ENCODE results near the gene MAP2K2.

DNA sequence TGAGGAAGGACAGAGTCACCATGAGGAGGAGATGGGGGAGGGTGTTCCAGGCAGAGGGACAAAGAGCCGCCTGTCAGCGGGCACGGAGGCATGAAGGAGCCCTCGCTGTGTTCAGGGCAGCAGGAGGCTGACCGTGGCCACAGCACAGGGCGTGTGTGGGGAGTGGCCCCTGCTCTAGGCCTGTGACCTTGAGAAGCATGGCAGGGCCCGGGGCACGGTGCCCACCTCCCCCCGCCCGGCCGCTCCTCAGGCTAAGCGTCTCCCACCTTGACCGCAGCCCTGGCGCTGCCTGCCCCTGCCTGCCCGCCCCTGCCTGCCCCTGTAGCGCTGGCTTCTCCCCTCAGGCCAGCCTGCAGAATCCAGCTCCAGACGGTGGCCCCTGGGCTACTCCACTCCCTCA lies 11.6 kb downstream of the MAP2K2 start:
- TF ChIP-seq, protein P1, sequence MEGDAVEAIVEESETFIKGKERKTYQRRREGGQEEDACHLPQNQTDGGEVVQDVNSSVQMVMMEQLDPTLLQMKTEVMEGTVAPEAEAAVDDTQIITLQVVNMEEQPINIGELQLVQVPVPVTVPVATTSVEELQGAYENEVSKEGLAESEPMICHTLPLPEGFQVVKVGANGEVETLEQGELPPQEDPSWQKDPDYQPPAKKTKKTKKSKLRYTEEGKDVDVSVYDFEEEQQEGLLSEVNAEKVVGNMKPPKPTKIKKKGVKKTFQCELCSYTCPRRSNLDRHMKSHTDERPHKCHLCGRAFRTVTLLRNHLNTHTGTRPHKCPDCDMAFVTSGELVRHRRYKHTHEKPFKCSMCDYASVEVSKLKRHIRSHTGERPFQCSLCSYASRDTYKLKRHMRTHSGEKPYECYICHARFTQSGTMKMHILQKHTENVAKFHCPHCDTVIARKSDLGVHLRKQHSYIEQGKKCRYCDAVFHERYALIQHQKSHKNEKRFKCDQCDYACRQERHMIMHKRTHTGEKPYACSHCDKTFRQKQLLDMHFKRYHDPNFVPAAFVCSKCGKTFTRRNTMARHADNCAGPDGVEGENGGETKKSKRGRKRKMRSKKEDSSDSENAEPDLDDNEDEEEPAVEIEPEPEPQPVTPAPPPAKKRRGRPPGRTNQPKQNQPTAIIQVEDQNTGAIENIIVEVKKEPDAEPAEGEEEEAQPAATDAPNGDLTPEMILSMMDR (IDR thresholded peaks at IDR 0.05) = no peak
- no peak for TF ChIP-seq POLR2A (IDR thresholded peaks at IDR 0.05)
